GM19463 (cell line): ENCODE data around the gene LRRC28.
A peak's percentile ranks its signal among the peaks of the same experiment; 100 is the strongest.
"Not testable (repeated sequence)": the region's sequence is repeated elsewhere in the genome, so short reads cannot be mapped to it uniquely, and the experiment has no call there.

ENCODE experiments used
- ATAC-seq: cut with Tn5 transposase; IDR thresholded peaks from one replicate; pipeline ENCODE4 v1.9.1; 2021; ENCODE audit warnings: mild to moderate bottlenecking, moderate library complexity; ENCODE audit not compliant: unreplicated experiment

LRRC28 gene

GRCh38 chr15:99250857-99251841 lies at the start of gene LRRC28:
Gene LRRC28, plus strand, starts transcription at chr15:99251481. Its CDS starts 4,477 bp downstream, at chr15:99255958.
- ATAC-seq: peak; percentile 88

- ATAC-seq: no peak
Measured at GRCh38 chr15:99202176-99202552, 49.1 kb upstream of the LRRC28 start.

- no peak for ATAC-seq
Measured at GRCh38 chr15:99207672-99208071, 43.6 kb upstream of the LRRC28 start.

- no peak for ATAC-seq
Measured at GRCh38 chr15:99209326-99209725, 42.0 kb upstream of the LRRC28 start.

GRCh38 chr15:99210334-99210733 lies 40.9 kb upstream of the LRRC28 start:
- no peak for ATAC-seq

GRCh38 chr15:99211926-99212325 lies 39.4 kb upstream of the LRRC28 start:
- ATAC-seq: no peak

GRCh38 chr15:99212406-99212805 lies 38.9 kb upstream of the LRRC28 start:
- no peak for ATAC-seq

GRCh38 chr15:99213187-99213811 lies 38.0 kb upstream of the LRRC28 start:
- ATAC-seq: no peak

GRCh38 chr15:99224372-99225214 lies 26.7 kb upstream of the LRRC28 start:
- ATAC-seq: no peak

GRCh38 chr15:99226802-99227201 lies 24.5 kb upstream of the LRRC28 start:
- no peak for ATAC-seq

- ATAC-seq: no peak
Measured at GRCh38 chr15:99228120-99228770, 23.0 kb upstream of the LRRC28 start.

GRCh38 chr15:99230867-99231266 lies 20.4 kb upstream of the LRRC28 start:
- ATAC-seq: no peak

GRCh38 chr15:99232740-99233139 lies 18.5 kb upstream of the LRRC28 start:
- no peak for ATAC-seq

- not testable (repeated sequence) for ATAC-seq
Measured at GRCh38 chr15:99234160-99234559, 17.1 kb upstream of the LRRC28 start.

- ATAC-seq: no peak
Measured at GRCh38 chr15:99238849-99239248, 12.4 kb upstream of the LRRC28 start.

- peak; percentile 97 for ATAC-seq
Measured at GRCh38 chr15:99239545-99240198, 11.6 kb upstream of the LRRC28 start.

- no peak for ATAC-seq
Measured at GRCh38 chr15:99241752-99242151, 9.5 kb upstream of the LRRC28 start.

- no peak for ATAC-seq
Measured at GRCh38 chr15:99244306-99244705, 7.0 kb upstream of the LRRC28 start.

GRCh38 chr15:99247062-99247461 lies 4.2 kb upstream of the LRRC28 start:
- no peak for ATAC-seq
